NCI-H2171 (cell line): Measurements from ENCODE around the gene SYNM.

ENCODE experiments used
- DNase-seq: peaks from one replicate; lab custom pipeline; 2025; lab: John Stamatoyannopoulos, UW

Gene SYNM

DNA sequence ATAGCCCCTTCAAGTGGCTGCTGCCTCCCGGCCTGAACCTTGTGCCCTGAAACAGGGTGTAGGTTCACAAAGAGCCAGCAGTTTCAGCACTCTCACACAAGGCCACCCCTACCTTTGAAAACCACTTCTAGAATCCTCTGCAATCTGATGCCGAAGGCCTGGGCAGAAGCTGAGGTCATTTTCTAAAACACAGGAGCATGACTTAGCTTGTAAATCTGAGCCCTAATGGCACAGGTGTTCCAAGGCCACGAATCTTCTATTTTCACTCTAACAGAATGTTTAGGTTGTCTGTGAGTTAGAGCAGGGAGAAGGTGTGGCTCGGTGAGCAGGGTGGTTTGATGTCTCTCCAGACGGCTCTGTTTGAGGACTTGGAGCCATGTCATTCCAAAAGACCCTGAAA lies 62.3 kb downstream of the SYNM start:
- no peak for DNase-seq

DNA sequence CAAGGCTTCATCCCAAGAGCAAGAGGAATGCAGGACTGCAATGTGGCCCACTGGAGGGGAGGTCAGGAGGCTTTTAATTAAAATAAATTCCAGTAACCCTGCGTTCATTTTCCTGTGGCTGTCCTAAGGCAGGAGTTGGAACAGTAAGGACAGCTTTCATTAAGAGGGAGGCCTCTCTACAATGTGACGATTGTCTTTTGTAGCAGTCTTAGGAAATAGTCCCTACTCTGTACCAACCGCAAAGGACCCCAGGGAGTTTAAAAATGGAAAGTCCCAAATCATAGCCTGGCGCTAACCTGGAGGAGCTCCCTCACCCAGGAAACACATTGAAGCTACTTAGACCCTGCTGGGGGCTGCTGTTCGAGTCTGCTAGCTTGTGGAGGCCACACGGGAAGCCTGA lies 62.8 kb downstream of the SYNM start:
- no peak for DNase-seq

DNA sequence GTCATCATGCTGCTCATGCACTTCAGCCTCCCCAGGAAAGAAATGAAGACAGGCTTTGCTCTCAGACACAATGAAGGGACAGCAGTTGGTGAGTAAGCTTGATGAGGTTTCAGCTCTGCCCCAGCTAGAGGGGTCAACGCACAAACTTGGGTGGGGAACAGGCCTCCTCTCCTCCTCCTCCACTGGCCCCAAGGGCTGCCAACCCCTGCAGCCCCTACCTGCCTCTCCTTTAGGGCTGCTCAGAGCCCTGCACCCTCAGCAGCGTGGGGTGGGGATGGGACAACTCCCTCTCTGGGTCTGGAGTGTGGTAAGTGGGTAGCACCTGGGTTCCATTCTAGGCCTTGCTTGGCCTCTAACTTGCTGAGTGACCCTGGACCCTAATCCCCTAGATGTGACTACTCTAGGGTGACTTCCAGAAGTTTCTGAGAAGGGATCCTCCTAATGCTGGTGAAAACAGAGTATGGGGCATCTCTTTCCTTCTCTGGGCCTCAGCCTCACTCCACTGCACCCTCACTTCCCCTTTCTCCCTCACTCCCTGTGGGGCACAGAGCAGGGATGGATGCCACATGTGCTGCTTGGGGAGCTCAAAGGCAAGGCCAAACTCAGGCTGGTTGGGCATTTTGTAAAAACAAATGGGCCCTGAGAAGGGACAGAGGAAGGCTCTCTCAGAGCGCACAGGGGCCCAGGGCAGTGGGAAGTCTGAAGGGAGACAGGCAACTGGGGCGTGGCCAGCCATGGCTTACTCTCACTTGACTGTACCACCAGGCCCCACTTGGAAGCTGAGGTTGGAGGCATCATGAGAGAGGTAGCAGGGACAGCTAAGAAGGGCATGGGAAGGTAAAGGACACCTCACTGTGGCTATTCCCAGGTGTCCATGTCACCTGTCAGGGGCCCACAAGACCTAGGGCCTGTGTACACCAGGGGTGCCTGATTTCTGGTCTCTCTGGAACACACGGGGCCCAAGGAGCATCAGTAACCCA lies 64.0 kb downstream of the SYNM start:
- DNase-seq, result no peak

DNA sequence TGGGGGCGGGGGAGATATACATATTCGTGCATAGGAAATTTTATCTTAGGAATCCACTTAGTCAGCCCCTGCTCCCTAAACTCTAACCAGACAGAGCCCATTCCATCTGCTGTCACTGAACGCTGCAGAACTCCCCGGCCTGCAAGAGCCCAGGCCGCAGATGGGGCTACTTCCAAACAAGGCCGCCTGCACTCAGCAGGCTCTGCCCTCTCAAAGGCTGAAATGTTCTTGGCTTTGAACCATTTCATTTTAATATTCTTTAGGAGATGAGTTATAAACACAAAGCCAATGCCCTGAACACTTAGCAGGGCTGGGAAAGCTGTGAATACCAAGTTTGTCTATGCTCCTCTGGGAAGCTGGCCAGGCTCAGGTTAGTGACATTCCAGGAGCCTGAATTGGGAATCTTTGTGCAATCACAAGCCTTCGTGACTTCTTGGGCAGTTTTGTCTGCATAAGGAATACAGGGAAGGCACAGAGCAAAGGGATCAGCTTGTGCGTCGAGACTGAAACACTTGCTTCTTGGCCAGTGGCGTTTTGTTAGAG lies 65.0 kb downstream of the SYNM start:
- DNase-seq, result no peak

DNA sequence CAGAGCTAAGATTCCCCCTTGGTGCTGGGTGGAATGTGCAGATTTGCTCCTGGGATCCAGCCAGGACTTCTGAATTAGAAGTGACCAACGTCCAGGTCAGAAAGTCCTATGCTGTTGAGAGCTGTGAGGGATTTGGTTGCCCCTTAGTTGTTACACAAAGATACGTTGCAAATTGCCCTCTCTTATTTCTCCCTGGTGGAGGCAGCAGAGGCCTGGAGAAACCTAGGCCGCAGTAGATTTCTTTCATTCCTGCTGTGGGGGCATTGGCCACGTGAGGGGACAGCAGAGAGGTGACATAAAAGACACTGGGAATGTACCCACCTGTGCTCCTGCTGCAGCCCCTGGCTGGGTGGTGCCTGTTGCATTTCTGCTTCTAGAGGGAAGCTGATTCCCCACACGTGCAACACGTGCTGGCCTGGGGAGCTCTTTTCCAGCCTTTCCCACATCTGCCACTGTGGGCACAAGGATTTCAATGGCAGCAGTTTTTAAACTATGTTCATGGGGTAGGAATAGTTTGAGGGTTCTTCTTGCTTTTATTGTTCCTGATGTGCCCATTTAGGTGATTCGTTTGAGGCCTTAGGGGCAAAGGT lies 65.7 kb downstream of the SYNM start:
- DNase-seq, result no peak

DNA sequence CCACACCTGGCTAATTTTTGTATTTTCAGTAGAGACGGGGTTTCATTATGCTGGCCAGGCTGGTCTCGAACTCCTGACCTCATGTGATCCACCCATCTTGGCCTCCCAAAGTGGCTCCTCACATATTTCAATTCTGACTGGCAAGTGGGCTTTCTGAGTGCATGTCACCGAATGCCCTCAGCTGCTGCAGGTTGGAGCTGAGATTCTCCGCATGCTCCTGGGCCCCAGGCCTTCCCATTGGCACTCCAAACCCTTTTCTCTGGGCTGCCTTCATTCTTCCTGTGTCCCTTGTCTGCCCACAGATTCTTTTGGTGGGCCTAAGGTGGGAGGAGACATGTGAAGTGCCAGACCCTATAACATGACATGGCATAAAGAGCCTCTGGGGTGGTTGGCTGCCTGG lies 67.3 kb downstream of the SYNM start:
- DNase-seq, result no peak

DNA sequence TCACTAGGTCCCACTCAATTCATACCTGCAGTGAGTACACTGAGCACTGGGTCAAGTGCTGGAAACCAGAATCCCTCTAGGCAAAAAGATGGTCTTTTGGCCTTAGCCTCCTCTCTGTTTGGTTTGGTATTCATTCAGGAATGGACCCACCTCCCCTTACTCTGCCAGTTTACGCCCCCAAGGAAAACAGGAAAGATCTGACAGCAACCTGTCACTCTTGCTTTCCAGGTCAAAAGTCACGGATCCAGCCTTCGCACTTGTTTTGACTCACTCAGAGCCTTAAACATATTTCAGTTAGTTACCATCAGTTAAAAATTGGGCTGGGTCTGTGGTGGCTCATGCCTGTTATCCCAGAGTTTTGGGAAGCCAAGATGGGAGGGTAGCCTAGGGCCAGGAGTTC lies 68.1 kb downstream of the SYNM start:
- no peak for DNase-seq

DNA sequence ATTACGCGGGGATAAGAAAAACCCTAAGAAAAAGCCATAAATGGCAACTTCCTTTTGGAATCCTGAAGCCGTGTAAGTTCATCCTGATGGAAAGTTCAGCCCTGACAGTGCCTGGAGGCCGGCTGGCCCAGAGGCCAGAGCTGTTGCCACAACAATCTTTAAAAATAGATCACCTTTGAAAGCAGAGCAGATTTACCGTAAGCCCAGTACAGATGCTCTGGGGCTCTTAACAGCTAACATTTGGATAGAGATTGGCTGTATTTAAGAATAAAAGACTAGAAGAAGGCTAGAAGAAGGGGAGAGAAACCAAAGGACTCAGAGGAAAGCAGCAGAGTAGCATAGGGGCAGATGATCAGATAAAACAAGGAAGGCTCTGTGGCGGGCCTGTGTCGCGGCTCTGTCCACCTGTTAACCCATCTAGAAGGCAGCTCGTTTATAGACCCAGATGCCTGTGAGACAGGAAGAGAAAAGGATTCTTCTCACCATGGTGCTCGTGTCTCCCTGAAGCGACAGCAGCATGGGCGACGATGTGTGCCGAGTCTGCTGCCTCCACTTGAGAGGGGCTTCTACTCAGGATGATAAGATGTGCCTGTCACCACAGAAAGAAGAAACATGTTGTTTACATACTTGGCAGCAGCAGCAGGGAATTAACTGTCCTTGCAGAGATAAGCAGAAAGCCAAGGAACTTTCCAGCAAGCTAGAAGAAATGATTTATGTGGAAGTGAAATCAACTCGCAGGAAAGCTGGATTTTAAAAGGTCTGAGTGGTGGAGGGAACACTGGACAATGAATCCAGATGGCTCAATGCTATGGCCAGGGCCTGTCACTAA lies 69.9 kb downstream of the SYNM start:
- no peak for DNase-seq

DNA sequence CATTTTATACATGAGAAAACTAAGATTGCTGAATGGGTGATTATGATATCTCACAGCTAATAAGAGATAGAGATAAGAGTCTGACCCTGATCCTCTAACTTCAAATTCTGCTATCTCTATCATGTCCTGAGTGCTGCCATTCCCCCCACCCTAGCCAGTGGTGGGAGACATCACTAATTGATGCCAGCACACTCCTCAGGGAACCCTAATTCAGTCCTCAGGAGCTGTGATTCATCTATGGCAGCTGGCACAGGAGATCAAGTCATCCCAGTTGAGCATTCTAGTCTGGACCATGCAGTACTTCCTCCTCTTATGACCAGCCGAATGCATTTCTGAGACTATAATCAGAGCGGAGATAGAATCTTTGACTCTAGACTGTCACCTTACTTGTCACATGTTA lies 71.9 kb downstream of the SYNM start:
- DNase-seq, result no peak

DNA sequence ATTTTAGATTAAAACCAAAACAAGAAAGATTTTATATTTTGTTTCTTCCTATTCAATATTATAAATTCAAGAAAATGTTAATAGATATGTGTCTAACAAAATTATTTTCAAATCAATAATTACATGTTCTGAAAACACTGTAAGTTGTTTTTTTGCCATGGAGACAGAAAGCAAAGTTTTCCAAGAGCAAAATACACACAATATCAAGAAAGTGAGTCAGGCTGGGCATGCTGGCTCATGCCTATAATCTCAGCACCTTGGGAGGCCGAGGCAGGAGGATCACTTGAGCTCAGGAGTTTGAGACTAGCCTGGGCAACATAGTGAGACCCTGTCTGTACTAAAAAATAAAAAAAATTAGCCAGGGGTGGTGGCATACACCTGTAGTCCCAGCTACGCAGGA lies 72.8 kb downstream of the SYNM start:
- DNase-seq, result no peak

DNA sequence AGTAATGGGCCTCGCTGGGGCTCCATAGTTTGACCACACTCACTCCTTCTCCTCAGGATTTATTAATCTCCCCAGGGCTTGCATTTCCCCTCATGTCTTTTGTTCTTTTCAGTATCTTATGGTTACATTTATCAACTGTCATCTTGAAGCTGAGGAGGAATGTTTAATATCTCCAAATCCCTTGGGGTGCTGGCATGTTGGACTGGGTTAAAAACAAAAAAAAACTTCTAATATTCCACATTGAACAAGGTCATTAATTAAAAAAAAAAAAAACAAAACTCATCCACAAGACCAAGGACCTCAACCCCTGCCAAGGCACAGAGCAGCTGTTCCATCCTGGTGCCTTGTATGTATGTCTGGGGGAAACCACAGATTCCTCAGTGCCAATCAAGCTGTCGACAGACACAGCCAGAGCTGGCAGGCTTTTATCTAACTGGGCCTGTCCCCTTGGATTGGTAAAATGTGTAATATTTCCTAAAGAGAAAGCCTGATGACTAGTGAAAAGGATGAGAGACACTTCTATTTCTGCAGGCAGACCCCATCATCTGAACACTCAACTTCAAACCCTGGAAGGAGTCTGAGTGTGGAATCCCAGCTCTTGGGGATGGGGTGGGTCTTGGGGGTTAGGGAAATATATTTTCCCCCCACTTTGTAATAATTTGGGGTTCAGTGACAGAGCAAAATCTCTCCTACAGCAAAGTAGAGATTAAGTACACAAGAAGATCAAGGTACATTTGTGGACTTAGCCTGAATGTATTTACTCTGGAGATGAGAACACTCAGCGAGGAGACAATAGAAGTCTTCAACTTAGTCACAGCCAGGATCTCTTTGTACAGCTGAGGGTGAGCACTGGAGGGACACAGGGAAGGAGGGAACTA lies 75.4 kb downstream of the SYNM start:
- no peak for DNase-seq

DNA sequence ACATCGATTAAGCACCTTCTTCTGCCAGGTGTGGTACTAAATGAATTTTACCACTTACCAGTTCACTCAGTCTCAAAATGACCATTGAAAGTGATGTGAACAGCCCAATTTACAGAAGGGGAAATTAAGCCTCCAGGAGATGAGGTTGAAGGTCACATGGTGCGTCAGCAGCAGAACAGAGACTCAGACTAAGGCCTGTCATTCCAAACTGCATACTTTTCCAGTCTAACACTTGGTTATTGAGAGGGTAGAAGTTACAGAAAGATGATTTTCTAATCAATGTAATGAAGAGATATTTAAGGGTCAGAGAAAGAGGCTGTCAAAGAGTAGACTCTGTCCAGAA lies 76.1 kb downstream of the SYNM start:
- no peak for DNase-seq

DNA sequence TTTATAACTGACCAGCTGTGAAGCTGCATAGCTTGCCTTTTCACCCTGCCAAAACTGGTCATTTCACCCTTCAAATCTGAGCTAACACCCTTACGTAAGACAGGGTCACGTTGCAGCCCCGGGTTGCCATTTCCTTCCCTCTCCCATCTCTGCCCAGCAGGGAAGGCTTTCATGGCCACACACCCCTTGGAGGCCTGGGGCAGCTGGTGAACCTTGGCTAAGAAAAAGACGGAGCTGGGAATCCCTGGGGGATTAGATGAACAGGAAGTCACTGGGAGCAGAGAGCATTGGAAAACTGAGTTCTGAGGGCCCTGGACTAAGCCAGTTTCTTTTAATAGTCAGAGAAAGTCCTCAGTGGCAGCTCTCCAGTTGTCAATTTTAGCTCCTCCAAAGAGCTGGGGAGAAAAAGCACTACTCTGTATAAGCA lies 76.7 kb downstream of the SYNM start:
- no peak for DNase-seq

DNA sequence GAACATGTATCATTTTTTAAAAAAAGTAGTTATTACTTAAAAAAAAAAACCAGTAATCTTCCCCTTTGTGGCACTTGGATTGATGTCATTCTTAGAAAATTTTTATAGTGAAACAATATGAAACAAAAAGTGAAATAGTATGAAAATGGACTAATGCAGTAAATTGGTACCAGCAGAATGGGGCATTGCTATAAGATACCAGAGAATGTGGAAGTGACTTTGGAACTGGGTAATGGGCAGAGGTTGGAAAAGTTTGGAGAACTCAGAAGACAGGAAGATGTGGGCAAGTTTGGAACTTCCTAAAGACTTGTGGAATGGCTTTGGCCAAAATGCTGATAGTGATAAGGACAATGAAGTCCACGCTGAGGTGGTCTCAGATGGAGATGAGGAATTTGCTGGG lies 77.9 kb downstream of the SYNM start:
- no peak for DNase-seq
